CD8-positive, alpha-beta memory T cell (primary cell): ENCODE data around the gene LNP1. TPM values are rescaled to one million over a fixed set of nuclear protein-coding genes. Genes with fewer than 3 reads are reported as not detected.
"Not testable (repeated sequence)": the region's sequence is repeated elsewhere in the genome, so short reads cannot be mapped to it uniquely, and the experiment has no call there.

Experiments used
- CTCF ChIA-PET: fragments of 350-600 bp; sonication (Branson Sonifier 250); formaldehyde crosslinking; loops from one replicate; lab custom pipeline; 2021; ENCODE audit warnings: antibody characterized with exemption; lab: Charles Lee
- POLR2A ChIA-PET: fragments of 350-600 bp; sonication (Branson Sonifier 250); formaldehyde crosslinking; loops from one replicate; lab custom pipeline; 2021; ENCODE audit warnings: antibody characterized with exemption; lab: Charles Lee
- DNase-seq, 5 donors: peaks; one replicate each; pipeline versions ENCODE4 v3.0.0 to v3.0.0-alpha.2; 2020 to 2022; ENCODE audit warnings: mixed read lengths in 1 of 5
- H3K27ac ChIP-seq: one replicate; pipeline ENCODE4 v1.7.0; 2013; ENCODE audit warnings: low read depth, mild to moderate bottlenecking, low read length, moderate library complexity
- H3K27me3 ChIP-seq: 2 replicates; pipeline ENCODE4 v1.7.0; 2013; ENCODE audit warnings: low read length, mild to moderate bottlenecking; ENCODE audit not compliant: insufficient read depth, poor library complexity, severe bottlenecking
- H3K36me3 ChIP-seq: 2 replicates; pipeline ENCODE4 v1.7.0; 2013; ENCODE audit warnings: mild to moderate bottlenecking, low read length, moderate library complexity; ENCODE audit not compliant: insufficient read depth
- H3K4me1 ChIP-seq: 2 replicates; pipeline ENCODE4 v1.7.0; 2013; ENCODE audit warnings: mild to moderate bottlenecking, low read length, moderate library complexity; ENCODE audit not compliant: insufficient read depth
- H3K4me3 ChIP-seq: 2 replicates; pipeline ENCODE4 v1.7.0; 2013; ENCODE audit warnings: mild to moderate bottlenecking, low read length
- H3K9me3 ChIP-seq: 2 replicates; pipeline ENCODE4 v1.7.0; 2013; ENCODE audit warnings: mild to moderate bottlenecking, low read length
- H3K27ac Mint-ChIP-seq, 8 donors: one replicate each; pipeline ENCODE4 v1.8.0; 2020 to 2021; ENCODE audit warnings: mixed read lengths in 8 of 8, mild to moderate bottlenecking in 6 of 8, inconsistent platforms in 3 of 8, moderate library complexity in 3 of 8
- H3K27me3 Mint-ChIP-seq, 2 donors: one replicate each; pipeline ENCODE4 v1.8.0; 2020 to 2021; ENCODE audit warnings: mixed read lengths in 2 of 2, mild to moderate bottlenecking in 1 of 2, moderate library complexity in 1 of 2
- H3K36me3 Mint-ChIP-seq, 3 donors: one replicate each; pipeline ENCODE4 v1.8.0; 2020 to 2021; ENCODE audit warnings: mixed read lengths in 3 of 3, inconsistent platforms in 1 of 3, mild to moderate bottlenecking in 1 of 3
- H3K4me1 Mint-ChIP-seq, 3 donors: one replicate each; pipeline ENCODE4 v1.8.0; 2020 to 2021; ENCODE audit warnings: mixed read lengths in 3 of 3, inconsistent platforms in 1 of 3, mild to moderate bottlenecking in 1 of 3
- H3K4me3 Mint-ChIP-seq, 7 donors: one replicate each; pipeline ENCODE4 v1.8.0; 2020 to 2021; ENCODE audit warnings: mixed read lengths in 7 of 7, mild to moderate bottlenecking in 6 of 7, moderate library complexity in 4 of 7, inconsistent platforms in 2 of 7
- H3K9me3 Mint-ChIP-seq, 5 donors: one replicate each; pipeline ENCODE4 v1.8.0; 2020 to 2022; ENCODE audit warnings: mixed read lengths in 5 of 5, mild to moderate bottlenecking in 3 of 5, moderate library complexity in 2 of 5, inconsistent platforms in 1 of 5
- polyA plus RNA-seq: library from polyadenylated mRNA; unstranded; fragments of 300-500 nt; fragmentation: Illumina TruSeq; gene quantifications from one replicate; pipeline ENCODE4 v1.2.3, GENCODE V29; 2021
- total RNA-seq, 2 experiments: library from RNA; stranded (reverse); gene quantifications; one replicate each; pipeline ENCODE4 v1.2.3, GENCODE V29; 2021

LNP1 gene
- total and polyA plus RNA-seq, 3 experiments from 2014 or later = 0.71 to 1.6 (median 1.5) TPM

GRCh38 chr3:100471444-100471843, 70.1 kb downstream of the LNP1 start:
- Histone ChIP-seq H3K4me1 (no peaks in the 10 kb centered on the region), H3K36me3 (no peaks in the 10 kb centered on the region), H3K9me3 (no peaks in the 10 kb centered on the region), H3K27ac (no peak overlapping the region), H3K4me3 (no peak overlapping the region), H3K27me3 (no peaks in the 10 kb centered on the region)
- ChIA-PET POLR2A (no interaction called here), CTCF (no interaction called here)
- Mint-ChIP-seq H3K4me1 (peaks cover 0 to 4% (median 4%) of the 10 kb centered on the region in 3 donors), H3K27ac (no peak overlapping the region), H3K27me3 (peaks cover 0 to 2% of the 10 kb centered on the region in 2 donors), H3K36me3 (peaks cover 0 to 21% (median 2%) of the 10 kb centered on the region in 3 donors), H3K4me3 (no peak overlapping the region), H3K9me3 (peaks cover 10 to 17% (median 13%) of the 10 kb centered on the region in 5 donors)
- no peak for DNase-seq

GRCh38 chr3:100477851-100478360, 76.6 kb downstream of the LNP1 start:
- H3K36me3 Mint-ChIP-seq, H3K36me3 ChIP-seq, H3K9me3 Mint-ChIP-seq, H3K27ac ChIP-seq, H3K27ac Mint-ChIP-seq, H3K4me3 ChIP-seq, H3K4me1 Mint-ChIP-seq, POLR2A ChIA-PET, CTCF ChIA-PET, H3K4me3 Mint-ChIP-seq, H3K9me3 ChIP-seq, DNase-seq, H3K4me1 ChIP-seq, H3K27me3 ChIP-seq: not testable (repeated sequence)
- peaks cover 6 to 23% of the 10 kb centered on the region in 2 donors for H3K27me3 Mint-ChIP-seq

- H3K27ac ChIP-seq, H3K9me3 ChIP-seq, H3K36me3 Mint-ChIP-seq, H3K9me3 Mint-ChIP-seq, H3K36me3 ChIP-seq, H3K4me3 ChIP-seq, H3K4me1 Mint-ChIP-seq, DNase-seq, POLR2A ChIA-PET, H3K4me3 Mint-ChIP-seq, CTCF ChIA-PET, H3K27ac Mint-ChIP-seq, H3K4me1 ChIP-seq, H3K27me3 ChIP-seq: not testable (repeated sequence)
- H3K27me3 Mint-ChIP-seq = peaks cover 8 to 25% of the 10 kb centered on the region in 2 donors
These were observed 77.2 kb downstream of the LNP1 start for GRCh38 chr3:100478521-100478920.

- H3K36me3 ChIP-seq = no peaks in the 10 kb centered on the region
- Mint-ChIP-seq H3K27me3 (peaks cover 8 to 29% of the 10 kb centered on the region in 2 donors), H3K27ac (no peak overlapping the region), H3K36me3 (no peaks in the 10 kb centered on the region), H3K9me3 (no peaks in the 10 kb centered on the region), H3K4me1 (no peaks in the 10 kb centered on the region), H3K4me3 (no peak overlapping the region)
- H3K9me3 ChIP-seq = no peaks in the 10 kb centered on the region
- H3K27me3 ChIP-seq = no peaks in the 10 kb centered on the region
- H3K4me3 ChIP-seq = no peak overlapping the region
- POLR2A ChIA-PET = no interaction called here
- CTCF ChIA-PET = no interaction called here
- DNase-seq = no peak
- no peak overlapping the region for H3K27ac ChIP-seq
- H3K4me1 ChIP-seq = no peaks in the 10 kb centered on the region
These were observed 78.7 kb downstream of the LNP1 start for GRCh38 chr3:100480081-100480480.

GRCh38 chr3:100482176-100482575, 80.8 kb downstream of the LNP1 start:
- Mint-ChIP-seq H3K4me1 (no peaks in the 10 kb centered on the region), H3K27me3 (peaks cover 8 to 33% of the 10 kb centered on the region in 2 donors), H3K36me3 (no peaks in the 10 kb centered on the region), H3K9me3 (no peaks in the 10 kb centered on the region), H3K27ac (no peak overlapping the region), H3K4me3 (no peak overlapping the region)
- Histone ChIP-seq H3K36me3 (no peaks in the 10 kb centered on the region), H3K4me1 (no peaks in the 10 kb centered on the region), H3K27ac (no peak overlapping the region), H3K27me3 (no peaks in the 10 kb centered on the region), H3K9me3 (no peaks in the 10 kb centered on the region), H3K4me3 (no peak overlapping the region)
- no peak for DNase-seq
- ChIA-PET POLR2A (no interaction called here), CTCF (no interaction called here)

GRCh38 chr3:100483529-100483928, 82.2 kb downstream of the LNP1 start:
- Mint-ChIP-seq H3K4me3 (no peak overlapping the region), H3K9me3 (no peaks in the 10 kb centered on the region), H3K27ac (no peak overlapping the region), H3K27me3 (peaks cover 9 to 33% of the 10 kb centered on the region in 2 donors), H3K4me1 (no peaks in the 10 kb centered on the region), H3K36me3 (no peaks in the 10 kb centered on the region)
- DNase-seq = no peak
- no peak overlapping the region for H3K27ac ChIP-seq
- H3K9me3 ChIP-seq = no peaks in the 10 kb centered on the region
- CTCF ChIA-PET = interaction anchor here (1.2 kb wide), 1 partner anchor 167 kb away, joined by 3 read pairs; no protein-coding TSS in a partner anchor
- POLR2A ChIA-PET = no interaction called here
- H3K4me3 ChIP-seq = no peak overlapping the region
- no peaks in the 10 kb centered on the region for H3K36me3 ChIP-seq
- H3K27me3 ChIP-seq = no peaks in the 10 kb centered on the region
- H3K4me1 ChIP-seq = no peaks in the 10 kb centered on the region

GRCh38 chr3:100486808-100487207, 85.5 kb downstream of the LNP1 start:
- no peak overlapping the region for H3K4me3 Mint-ChIP-seq
- peaks cover 8 to 18% of the 10 kb centered on the region in 2 donors for H3K27me3 Mint-ChIP-seq
- POLR2A ChIA-PET = no interaction called here
- DNase-seq = no peak
- no peak overlapping the region for H3K27ac ChIP-seq
- H3K4me3 ChIP-seq = no peak overlapping the region
- H3K36me3 ChIP-seq = no peaks in the 10 kb centered on the region
- CTCF ChIA-PET = no interaction called here
- H3K4me1 Mint-ChIP-seq = peaks cover 2 to 3% (median 2%) of the 10 kb centered on the region in 3 donors
- no peaks in the 10 kb centered on the region for H3K9me3 ChIP-seq
- no peaks in the 10 kb centered on the region for H3K27me3 ChIP-seq
- H3K4me1 ChIP-seq = peaks cover under 1% of the 10 kb centered on the region
- H3K27ac Mint-ChIP-seq = no peak overlapping the region
- no peaks in the 10 kb centered on the region for H3K9me3 Mint-ChIP-seq
- H3K36me3 Mint-ChIP-seq = no peaks in the 10 kb centered on the region

GRCh38 chr3:100489118-100489517, 87.8 kb downstream of the LNP1 start:
- CTCF ChIA-PET = no interaction called here
- Mint-ChIP-seq H3K4me1 (peaks cover 12 to 16% (median 13%) of the 10 kb centered on the region in 3 donors), H3K27ac (no peak overlapping the region), H3K36me3 (no peaks in the 10 kb centered on the region), H3K9me3 (no peaks in the 10 kb centered on the region), H3K4me3 (no peak overlapping the region), H3K27me3 (peaks cover 10 to 12% of the 10 kb centered on the region in 2 donors)
- Histone ChIP-seq H3K4me3 (no peak overlapping the region), H3K36me3 (no peaks in the 10 kb centered on the region), H3K9me3 (no peaks in the 10 kb centered on the region), H3K4me1 (peaks cover 11% of the 10 kb centered on the region), H3K27ac (no peak overlapping the region), H3K27me3 (no peaks in the 10 kb centered on the region)
- DNase-seq = no peak
- POLR2A ChIA-PET = no interaction called here
